ENCODE results near the gene PROSER2.

- TF ChIP-seq ZNF8 (CRISPR knock-in tag; IDR thresholded peaks at IDR 0.05), result no peak
- no peak for TF ChIP-seq PATZ1 (CRISPR knock-in tag; IDR thresholded peaks at IDR 0.05; ENCODE audit: borderline replicate concordance)
- no peak for TF ChIP-seq TCF4 (CRISPR knock-in tag; IDR thresholded peaks at IDR 0.05; ENCODE audit: borderline replicate concordance)
Measured at GRCh38 chr10:11861811-11862428, 38.8 kb downstream of the PROSER2 start.
